Measurements from ENCODE around the gene RHBDL2. TPM values are rescaled to one million over a fixed set of nuclear protein-coding genes. Genes with fewer than 3 reads are reported as not detected.
A peak's percentile ranks its signal among the peaks of the same experiment; 100 is the strongest.

Gene RHBDL2
- total RNA-seq, 1 experiment from 2014 or later = not detected

GRCh38 chr1:38908821-38909220 is 32.8 kb downstream of the RHBDL2 start:
- Histone ChIP-seq H3K9me3 (ENCODE audit: low read length) (no peaks in the 10 kb centered on the region), H3K27ac (ENCODE audit: low read length) (no peak overlapping the region), H3K27me3 (ENCODE audit: low read length) (no peaks in the 10 kb centered on the region), H3K4me3 (ENCODE audit: low read length) (no peak overlapping the region), H3K79me2 (ENCODE audit: low read length) (no peaks in the 10 kb centered on the region), H2AFZ (ENCODE audit: low read length) (no peak overlapping the region), H3K9ac (ENCODE audit: low read length) (no peak overlapping the region), H4K20me1 (ENCODE audit: insufficient read depth, low read depth, low read length) (no peaks in the 10 kb centered on the region), H3K9me2 (replicated peaks; ENCODE audit: insufficient read depth, low read length) (no peaks in the 10 kb centered on the region), H3K4me2 (ENCODE audit: low read depth, low read length, poor library complexity, severe bottlenecking) (no peak overlapping the region), H3K4me1 (ENCODE audit: low read length) (no peaks in the 10 kb centered on the region), H3K36me3 (ENCODE audit: insufficient read depth, low read length) (no peaks in the 10 kb centered on the region)
- no peak for DNase-seq

DNA sequence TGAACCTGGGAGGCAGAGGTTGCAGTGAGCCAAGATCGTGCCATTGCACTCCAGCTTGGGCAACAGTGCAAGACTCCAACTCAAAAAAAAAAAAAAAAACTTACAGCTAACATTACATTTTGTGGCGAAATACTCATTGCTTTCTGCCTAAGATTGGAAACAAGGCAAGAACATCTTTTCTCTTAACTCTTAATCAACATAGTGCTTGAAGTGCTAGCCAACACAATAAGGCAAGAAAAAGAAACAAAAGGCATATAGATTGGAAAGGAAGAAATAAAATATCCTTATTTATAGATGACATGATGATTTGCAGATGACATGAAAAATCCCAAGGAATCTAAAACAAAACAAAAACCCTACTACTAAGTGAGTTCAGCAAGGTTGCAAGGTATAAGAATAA is 35.6 kb downstream of the RHBDL2 start:
- H3K4me1 ChIP-seq (ENCODE audit: low read length) = no peaks in the 10 kb centered on the region
- no peak overlapping the region for H3K27ac ChIP-seq (ENCODE audit: low read length)
- no peak for DNase-seq
- no peak overlapping the region for H3K4me3 ChIP-seq (ENCODE audit: low read length)
- H3K27me3 ChIP-seq (ENCODE audit: low read length) = no peaks in the 10 kb centered on the region
- H3K9me3 ChIP-seq (ENCODE audit: low read length) = no peaks in the 10 kb centered on the region
- no peaks in the 10 kb centered on the region for H4K20me1 ChIP-seq (ENCODE audit: insufficient read depth, low read depth, low read length)
- no peak overlapping the region for H2AFZ ChIP-seq (ENCODE audit: low read length)
- no peak overlapping the region for H3K4me2 ChIP-seq (ENCODE audit: low read depth, low read length, poor library complexity, severe bottlenecking)
- H3K36me3 ChIP-seq (ENCODE audit: insufficient read depth, low read length) = no peaks in the 10 kb centered on the region
- no peaks in the 10 kb centered on the region for H3K9me2 ChIP-seq (replicated peaks; ENCODE audit: insufficient read depth, low read length)
- no peaks in the 10 kb centered on the region for H3K79me2 ChIP-seq (ENCODE audit: low read length)
- H3K9ac ChIP-seq (ENCODE audit: low read length) = no peak overlapping the region

GRCh38 chr1:38899560-38899959 is 42.1 kb downstream of the RHBDL2 start:
- Histone ChIP-seq H3K27me3 (ENCODE audit: low read length) (no peaks in the 10 kb centered on the region), H3K4me1 (ENCODE audit: low read length) (no peaks in the 10 kb centered on the region), H3K9me3 (ENCODE audit: low read length) (no peaks in the 10 kb centered on the region), H3K4me2 (ENCODE audit: low read depth, low read length, poor library complexity, severe bottlenecking) (no peak overlapping the region), H3K9ac (ENCODE audit: low read length) (no peak overlapping the region), H3K9me2 (replicated peaks; ENCODE audit: insufficient read depth, low read length) (no peaks in the 10 kb centered on the region), H3K79me2 (ENCODE audit: low read length) (no peaks in the 10 kb centered on the region), H3K4me3 (ENCODE audit: low read length) (no peak overlapping the region), H2AFZ (ENCODE audit: low read length) (no peak overlapping the region), H4K20me1 (ENCODE audit: insufficient read depth, low read depth, low read length) (no peaks in the 10 kb centered on the region), H3K27ac (ENCODE audit: low read length) (no peak overlapping the region), H3K36me3 (ENCODE audit: insufficient read depth, low read length) (no peaks in the 10 kb centered on the region)
- DNase-seq = no peak

DNA sequence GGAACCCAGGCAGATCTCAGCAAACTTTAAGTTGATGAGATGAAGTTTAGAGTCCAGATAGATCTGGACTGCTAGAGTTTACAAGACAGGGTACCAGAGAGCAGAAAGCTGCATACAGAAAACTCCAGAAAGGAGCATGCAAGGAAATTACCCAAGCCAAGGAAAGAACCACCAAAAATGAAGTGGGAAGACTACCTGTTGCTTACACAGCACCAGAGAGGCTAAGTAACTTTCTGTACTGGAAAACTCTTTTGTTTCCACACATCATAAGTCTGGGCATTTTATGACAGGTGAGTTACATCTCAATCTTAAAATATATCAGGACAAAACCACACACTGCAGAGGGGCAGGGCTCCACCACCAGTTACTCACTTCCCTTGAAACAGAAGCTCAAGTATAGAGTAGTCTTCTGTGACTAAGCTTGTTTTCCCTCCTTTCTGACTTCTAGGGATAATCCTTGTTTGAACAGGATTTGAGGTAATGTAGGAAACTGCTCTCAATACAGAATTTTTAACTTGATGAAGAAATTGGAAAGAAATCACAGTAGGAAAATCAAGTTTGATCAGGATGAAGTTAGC is 42.9 kb downstream of the RHBDL2 start:
- Histone ChIP-seq H3K4me3 (ENCODE audit: low read length) (no peak overlapping the region), H2AFZ (ENCODE audit: low read length) (no peak overlapping the region), H3K9ac (ENCODE audit: low read length) (no peak overlapping the region), H4K20me1 (ENCODE audit: insufficient read depth, low read depth, low read length) (no peaks in the 10 kb centered on the region), H3K4me2 (ENCODE audit: low read depth, low read length, poor library complexity, severe bottlenecking) (no peak overlapping the region), H3K4me1 (ENCODE audit: low read length) (no peaks in the 10 kb centered on the region), H3K9me2 (replicated peaks; ENCODE audit: insufficient read depth, low read length) (no peaks in the 10 kb centered on the region), H3K27ac (ENCODE audit: low read length) (no peak overlapping the region), H3K36me3 (ENCODE audit: insufficient read depth, low read length) (no peaks in the 10 kb centered on the region), H3K27me3 (ENCODE audit: low read length) (no peaks in the 10 kb centered on the region), H3K79me2 (ENCODE audit: low read length) (no peaks in the 10 kb centered on the region), H3K9me3 (ENCODE audit: low read length) (no peaks in the 10 kb centered on the region)
- DNase-seq = no peak

- Histone ChIP-seq H3K27me3 (ENCODE audit: low read length) (no peaks in the 10 kb centered on the region), H3K9me2 (replicated peaks; ENCODE audit: insufficient read depth, low read length) (no peaks in the 10 kb centered on the region), H3K4me2 (ENCODE audit: low read depth, low read length, poor library complexity, severe bottlenecking) (no peak overlapping the region)
These were observed 45.5 kb downstream of the RHBDL2 start for GRCh38 chr1:38896169-38896568.

DNA sequence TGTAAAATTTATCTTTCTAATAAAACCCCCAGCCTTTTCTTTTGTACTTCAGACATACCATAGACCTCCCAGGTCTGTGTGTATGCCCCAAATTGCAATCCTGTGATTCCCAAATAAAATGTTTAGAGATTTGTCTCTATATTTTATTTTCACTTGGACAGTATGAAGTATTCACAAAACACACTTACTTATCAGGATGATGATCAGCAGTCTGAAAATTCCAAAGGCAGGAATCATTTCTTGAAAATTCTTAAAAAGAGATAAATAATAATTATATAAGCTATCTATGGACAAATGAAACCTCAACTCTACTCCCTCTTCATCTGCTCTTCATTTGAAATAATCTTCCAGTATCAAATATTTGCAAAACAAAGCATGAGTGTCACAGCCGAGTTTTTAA is 48.7 kb downstream of the RHBDL2 start:
- no peak overlapping the region for H3K4me3 ChIP-seq (ENCODE audit: low read length)

More at GRCh38 chr1:38896169-38896568, 45.5 kb downstream of the RHBDL2 start:
- Histone ChIP-seq H3K4me1 (ENCODE audit: low read length) (peaks cover 5% of the 10 kb centered on the region; the same call in 1 of the 2 replicates), H3K9me3 (ENCODE audit: low read length) (no peaks in the 10 kb centered on the region), H3K4me3 (ENCODE audit: low read length) (no peak overlapping the region), H3K27ac (ENCODE audit: low read length) (no peak overlapping the region), H3K9ac (ENCODE audit: low read length) (no peak overlapping the region), H2AFZ (ENCODE audit: low read length) (no peak overlapping the region), H3K79me2 (ENCODE audit: low read length) (no peaks in the 10 kb centered on the region), H4K20me1 (ENCODE audit: insufficient read depth, low read depth, low read length) (no peaks in the 10 kb centered on the region), H3K36me3 (ENCODE audit: insufficient read depth, low read length) (no peaks in the 10 kb centered on the region)
- no peak for DNase-seq

DNA sequence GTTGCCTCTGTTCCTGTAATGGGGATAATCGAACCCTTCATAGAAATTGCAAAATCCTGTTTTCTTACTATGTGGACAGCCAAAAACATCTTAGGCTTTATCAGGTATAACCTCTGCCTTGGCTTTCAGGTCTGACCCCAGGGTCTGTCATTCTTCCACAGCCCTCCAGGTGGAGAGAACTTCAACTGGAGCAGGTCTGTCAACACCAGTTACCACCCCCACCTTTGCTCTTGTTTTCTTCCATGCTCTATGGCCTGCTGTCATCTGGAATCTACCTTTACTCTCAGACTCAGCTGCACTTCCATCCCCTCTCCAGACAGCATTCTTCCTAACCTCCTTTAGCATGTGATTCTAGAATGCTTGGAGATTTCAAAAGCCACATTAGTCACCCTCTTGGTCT is 49.9 kb downstream of the RHBDL2 start:
- peak; percentile 44 for DNase-seq
- Histone ChIP-seq H3K36me3 (ENCODE audit: insufficient read depth, low read length) (no peaks in the 10 kb centered on the region), H3K79me2 (ENCODE audit: low read length) (no peaks in the 10 kb centered on the region), H3K4me2 (ENCODE audit: low read depth, low read length, poor library complexity, severe bottlenecking) (no peak overlapping the region), H3K4me3 (ENCODE audit: low read length) (no peak overlapping the region), H3K27ac (ENCODE audit: low read length) (no peak overlapping the region), H3K9me3 (ENCODE audit: low read length) (no peaks in the 10 kb centered on the region), H3K27me3 (ENCODE audit: low read length) (no peaks in the 10 kb centered on the region), H2AFZ (ENCODE audit: low read length) (no peak overlapping the region), H3K4me1 (ENCODE audit: low read length) (peaks cover 5% of the 10 kb centered on the region; the same call in 1 of the 2 replicates), H3K9me2 (replicated peaks; ENCODE audit: insufficient read depth, low read length) (no peaks in the 10 kb centered on the region), H4K20me1 (ENCODE audit: insufficient read depth, low read depth, low read length) (no peaks in the 10 kb centered on the region), H3K9ac (ENCODE audit: low read length) (no peak overlapping the region)

More for the DNA sequence above, 48.7 kb downstream of the RHBDL2 start:
- no peaks in the 10 kb centered on the region for H4K20me1 ChIP-seq (ENCODE audit: insufficient read depth, low read depth, low read length)
- no peak overlapping the region for H2AFZ ChIP-seq (ENCODE audit: low read length)
- H3K27ac ChIP-seq (ENCODE audit: low read length) = no peak overlapping the region
- no peaks in the 10 kb centered on the region for H3K9me2 ChIP-seq (replicated peaks; ENCODE audit: insufficient read depth, low read length)
- H3K4me2 ChIP-seq (ENCODE audit: low read depth, low read length, poor library complexity, severe bottlenecking) = no peak overlapping the region
- H3K4me1 ChIP-seq (ENCODE audit: low read length) = peaks cover 5% of the 10 kb centered on the region; the same call in 1 of the 2 replicates
- no peaks in the 10 kb centered on the region for H3K27me3 ChIP-seq (ENCODE audit: low read length)
- H3K9ac ChIP-seq (ENCODE audit: low read length) = no peak overlapping the region
- no peaks in the 10 kb centered on the region for H3K9me3 ChIP-seq (ENCODE audit: low read length)
- DNase-seq = no peak
- no peaks in the 10 kb centered on the region for H3K36me3 ChIP-seq (ENCODE audit: insufficient read depth, low read length)
- no peaks in the 10 kb centered on the region for H3K79me2 ChIP-seq (ENCODE audit: low read length)

DNA sequence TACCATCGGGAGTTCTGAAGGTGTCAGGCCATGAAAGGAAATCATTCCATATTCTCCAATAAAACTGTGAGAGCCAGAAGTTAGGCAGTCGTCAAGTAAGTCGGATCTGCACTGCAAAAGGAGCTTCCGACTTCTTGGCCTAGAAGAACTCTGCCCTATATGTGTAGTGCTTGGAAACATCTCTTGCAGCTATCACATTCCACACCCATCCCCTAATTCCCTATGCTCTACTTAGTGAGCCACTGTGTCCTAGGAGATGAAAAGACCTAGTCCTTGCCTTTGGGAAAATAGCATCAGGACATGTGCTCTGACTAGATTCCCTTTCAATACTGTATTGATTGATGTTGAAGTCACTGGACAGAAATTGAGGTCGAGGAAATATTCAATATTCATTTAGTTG is 52.0 kb downstream of the RHBDL2 start:
- Histone ChIP-seq H3K27ac (ENCODE audit: low read length) (no peak overlapping the region), H3K9me3 (ENCODE audit: low read length) (no peaks in the 10 kb centered on the region), H3K4me3 (ENCODE audit: low read length) (no peak overlapping the region), H3K36me3 (ENCODE audit: insufficient read depth, low read length) (no peaks in the 10 kb centered on the region), H4K20me1 (ENCODE audit: insufficient read depth, low read depth, low read length) (no peaks in the 10 kb centered on the region), H2AFZ (ENCODE audit: low read length) (no peak overlapping the region), H3K27me3 (ENCODE audit: low read length) (no peaks in the 10 kb centered on the region), H3K9me2 (replicated peaks; ENCODE audit: insufficient read depth, low read length) (no peaks in the 10 kb centered on the region), H3K9ac (ENCODE audit: low read length) (no peak overlapping the region), H3K4me2 (ENCODE audit: low read depth, low read length, poor library complexity, severe bottlenecking) (no peak overlapping the region), H3K4me1 (ENCODE audit: low read length) (peaks cover 5% of the 10 kb centered on the region; the same call in 1 of the 2 replicates), H3K79me2 (ENCODE audit: low read length) (no peaks in the 10 kb centered on the region)
- DNase-seq = no peak
